Regular cardiac myocyte (primary cell): ENCODE data around the gene DLST. TPM values are rescaled to one million over a fixed set of nuclear protein-coding genes. Genes with fewer than 3 reads are reported as not detected.

ENCODE experiments used
- total RNA-seq: library from RNA; depleted of rRNA; stranded (reverse); fragments of >200 nt; gene quantifications from 2 replicates; pipeline ENCODE4 v1.2.3, GENCODE V29; 2014

DLST gene
- 48.5 and 80.7 TPM in 2 replicates for total RNA-seq

DNA sequence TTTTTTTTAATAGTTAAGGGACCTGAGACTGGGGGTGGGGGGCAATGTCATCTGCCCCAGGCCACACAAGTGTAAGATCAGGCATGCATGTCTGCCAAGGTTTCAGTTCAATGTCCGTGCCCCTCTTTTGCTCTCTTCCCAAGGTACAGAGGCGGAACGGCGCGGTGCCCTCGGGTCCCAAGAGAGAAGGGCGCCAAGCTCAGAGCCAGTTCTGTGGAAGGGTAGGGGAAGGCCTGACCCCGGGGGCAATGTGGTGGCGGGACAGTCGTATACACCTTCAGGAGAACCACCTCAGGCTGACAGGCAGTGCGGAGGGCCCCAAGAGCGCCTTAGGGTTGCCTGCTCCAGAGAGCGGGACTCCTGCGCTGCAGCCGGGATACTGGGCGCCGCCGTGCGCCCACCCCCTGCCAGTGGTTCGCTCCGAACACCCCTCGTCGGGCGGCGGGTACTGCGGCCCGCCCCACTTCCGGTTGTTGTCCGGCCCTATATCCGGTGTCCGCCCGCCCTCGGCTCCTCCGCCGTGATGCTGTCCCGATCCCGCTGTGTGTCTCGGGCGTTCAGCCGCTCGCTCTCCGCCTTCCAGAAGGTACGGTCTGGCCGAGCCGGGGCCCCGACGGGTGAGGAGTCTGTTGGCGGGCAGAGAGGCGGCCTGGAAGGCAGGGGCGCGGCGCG is at the start of gene DLST:
Gene DLST (plus strand): TSS at position 486 of the 672 bp plus-strand sequence. CDS start 38 bp downstream, at position 524.

DNA sequence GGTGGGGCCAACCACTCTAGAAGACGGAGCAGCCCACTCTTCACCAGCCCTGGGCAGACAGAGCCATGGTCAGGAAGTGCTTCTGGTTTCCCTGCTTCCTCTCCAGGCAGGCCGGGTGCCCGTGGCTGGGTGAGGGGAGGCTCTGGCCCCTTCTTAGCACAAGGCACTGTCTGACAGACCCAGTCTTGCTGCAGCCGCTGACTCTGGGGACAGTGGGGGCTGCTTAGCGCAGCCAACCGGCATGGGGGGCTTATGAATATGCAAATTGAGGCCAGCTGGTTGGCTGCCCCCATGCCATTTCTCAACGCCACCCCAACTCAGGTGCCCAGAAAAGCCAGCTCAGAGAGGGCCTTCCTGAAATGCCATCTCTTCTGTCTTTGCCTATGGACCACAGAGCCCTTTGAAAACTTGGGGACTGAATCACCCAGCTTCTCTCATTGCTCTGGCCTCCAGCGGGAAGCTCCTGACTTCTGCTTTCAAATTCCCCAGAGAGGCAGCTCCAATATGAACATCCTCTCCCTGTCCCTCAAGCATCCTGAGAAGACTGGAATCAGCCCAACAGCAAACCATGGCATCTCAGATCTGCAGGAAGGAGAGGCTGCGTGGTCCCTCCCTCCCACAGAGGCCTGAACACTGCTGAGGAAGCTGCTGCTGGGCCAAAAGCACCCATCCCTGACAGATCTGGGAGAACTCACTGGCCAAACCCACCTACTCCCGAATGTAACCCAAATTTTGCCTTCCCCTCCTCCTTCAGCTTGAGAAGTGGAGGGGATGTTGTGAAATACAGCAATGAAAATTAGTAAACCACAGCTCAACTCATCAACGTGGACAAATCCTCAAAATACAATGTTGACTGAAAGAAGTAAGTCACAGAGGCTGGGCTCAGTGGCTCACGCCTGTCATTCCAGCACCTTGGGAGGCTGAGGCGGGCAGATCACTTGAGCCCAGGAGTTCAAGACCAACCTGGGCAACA is 5.5 kb upstream of the DLST start, which contains the start of gene PROX2:
Gene PROX2 (minus strand): TSS at position 205 of the 973 bp plus-strand sequence. CDS start 12,311 bp downstream, outside the sequence.

DNA sequence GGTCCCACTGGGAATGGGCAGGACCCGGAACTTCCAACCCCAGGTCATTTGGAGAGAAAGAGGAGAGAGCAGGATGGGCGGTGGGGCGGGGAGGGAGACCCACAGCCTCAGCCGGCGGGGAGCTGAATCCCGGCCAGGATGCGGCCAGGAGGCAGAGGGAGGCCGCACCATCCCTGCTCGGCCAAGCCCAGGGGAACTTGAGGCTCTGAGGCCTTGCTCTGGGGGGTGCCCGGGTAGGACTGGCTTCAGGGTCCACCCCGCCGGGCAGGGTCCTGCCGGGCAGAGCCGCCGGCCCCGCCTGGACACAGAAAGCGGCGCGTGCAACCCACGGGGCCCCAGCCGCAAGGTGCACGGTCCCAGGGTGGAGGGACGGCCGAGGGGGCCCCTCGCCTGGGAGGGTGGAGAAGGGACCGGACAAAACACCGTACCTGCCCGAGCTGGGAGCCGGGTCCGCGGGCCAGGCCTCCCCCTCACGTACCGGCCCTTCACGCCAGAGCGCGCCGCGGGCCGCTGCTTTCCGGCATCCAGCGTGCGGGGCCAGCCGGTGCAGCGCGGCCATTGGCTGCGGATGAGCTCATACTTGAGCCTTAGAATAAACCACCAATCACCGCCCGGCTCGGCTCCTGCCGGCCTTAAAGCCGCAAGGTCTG is 41.2 kb downstream of the DLST start, which contains the start of gene RPS6KL1:
Gene RPS6KL1 (minus strand): TSS at position 509 of the 650 bp plus-strand sequence. CDS start 1,719 bp downstream, outside the sequence.

Other genes starting within 250 kb of the DLST start
- gene AREL1, start 168.8 kb upstream of the DLST start, total RNA-seq = 21.7 and 32.8 TPM in 2 replicates
- 40.6 and 45.2 TPM in 2 replicates for gene FCF1, start 168.8 kb upstream of the DLST start, total RNA-seq
- gene YLPM1, start 118.6 kb upstream of the DLST start, total RNA-seq = 20.5 and 20.9 TPM in 2 replicates
- gene PROX2, start 5.8 kb upstream of the DLST start, total RNA-seq = not detected in 2 replicates
- gene RPS6KL1, start 41.3 kb downstream of the DLST start, total RNA-seq = 0.56 and 0.96 TPM in 2 replicates
- gene PGF, start 73.7 kb downstream of the DLST start, total RNA-seq = 14.0 and 17.8 TPM in 2 replicates
- gene EIF2B2, start 121.0 kb downstream of the DLST start, total RNA-seq = 46.2 and 73.4 TPM in 2 replicates
- 25.9 and 39.2 TPM in 2 replicates for gene MLH3, start 169.6 kb downstream of the DLST start, total RNA-seq
- 6.8 and 11.9 TPM in 2 replicates for gene ACYP1, start 182.1 kb downstream of the DLST start, total RNA-seq
- gene ZC2HC1C, start 187.7 kb downstream of the DLST start, total RNA-seq = 0.85 and 0.96 TPM in 2 replicates
- 42.9 and 62.6 TPM in 2 replicates for gene NEK9, start 245.1 kb downstream of the DLST start, total RNA-seq